ENCODE results near the gene TSSK2. TPM values are rescaled to one million over a fixed set of nuclear protein-coding genes. Genes with fewer than 3 reads are reported as not detected.

Gene TSSK2
- polyA plus RNA-seq, 1 experiment = not detected

- CTCF ChIA-PET = interaction anchor here (1.1 kb wide), 1 partner anchor 38 kb away, joined by 4 read pairs; no protein-coding TSS in a partner anchor
- Histone ChIP-seq H3K27ac (ENCODE audit: low read depth, low read length) (no peak overlapping the region), H3K27me3 (ENCODE audit: control insufficient read depth, insufficient read depth, low read length) (no peaks in the 10 kb centered on the region), H3K4me3 (ENCODE audit: low read depth, low read length) (no peak overlapping the region), H3K9me3 (ENCODE audit: control insufficient read depth, insufficient read depth, low read length) (no peaks in the 10 kb centered on the region)
- no peak for TF ChIP-seq CTCF (IDR thresholded peaks at IDR 0.05; ENCODE audit: low read depth, low read length)
- POLR2A ChIA-PET = no interaction called here
- DNase-seq (ENCODE audit: low read depth, low spot score) = no peak
Observed at GRCh38 chr22:19106886-19107729, 24.0 kb upstream of the TSSK2 start.

- DNase-seq (ENCODE audit: low read depth, low spot score) = no peak
- Histone ChIP-seq H3K27ac (ENCODE audit: low read depth, low read length) (no peak overlapping the region), H3K9me3 (ENCODE audit: control insufficient read depth, insufficient read depth, low read length) (no peaks in the 10 kb centered on the region), H3K4me3 (ENCODE audit: low read depth, low read length) (no peak overlapping the region), H3K27me3 (ENCODE audit: control insufficient read depth, insufficient read depth, low read length) (no peaks in the 10 kb centered on the region)
- POLR2A ChIA-PET = no interaction called here
- CTCF ChIA-PET = interaction anchor here (1.1 kb wide), 1 partner anchor 38 kb away, joined by 4 read pairs; no protein-coding TSS in a partner anchor
- TF ChIP-seq CTCF (IDR thresholded peaks at IDR 0.05; ENCODE audit: low read depth, low read length) = no peak
Observed at GRCh38 chr22:19107730-19108074, 23.4 kb upstream of the TSSK2 start.

GRCh38 chr22:19108807-19109197 is 22.3 kb upstream of the TSSK2 start:
- no peak for DNase-seq (ENCODE audit: low read depth, low spot score)
- no peaks in the 10 kb centered on the region for H3K9me3 ChIP-seq (ENCODE audit: control insufficient read depth, insufficient read depth, low read length)
- H3K27ac ChIP-seq (ENCODE audit: low read depth, low read length) = no peak overlapping the region
- ChIA-PET POLR2A (no interaction called here), CTCF (no interaction called here)
- H3K27me3 ChIP-seq (ENCODE audit: control insufficient read depth, insufficient read depth, low read length) = no peaks in the 10 kb centered on the region
- H3K4me3 ChIP-seq (ENCODE audit: low read depth, low read length) = no peak overlapping the region
- no peak for TF ChIP-seq CTCF (IDR thresholded peaks at IDR 0.05; ENCODE audit: low read depth, low read length)

- H3K27ac ChIP-seq (ENCODE audit: low read depth, low read length) = no peak overlapping the region
- no peaks in the 10 kb centered on the region for H3K27me3 ChIP-seq (ENCODE audit: control insufficient read depth, insufficient read depth, low read length)
- POLR2A ChIA-PET = no interaction called here
- no peaks in the 10 kb centered on the region for H3K9me3 ChIP-seq (ENCODE audit: control insufficient read depth, insufficient read depth, low read length)
- no peak for TF ChIP-seq CTCF (IDR thresholded peaks at IDR 0.05; ENCODE audit: low read depth, low read length)
- CTCF ChIA-PET = no interaction called here
- no peak for DNase-seq (ENCODE audit: low read depth, low spot score)
- no peak overlapping the region for H3K4me3 ChIP-seq (ENCODE audit: low read depth, low read length)
Observed at GRCh38 chr22:19109198-19110063, 21.7 kb upstream of the TSSK2 start.

GRCh38 chr22:19110064-19110458 is 21.0 kb upstream of the TSSK2 start:
- no peak overlapping the region for H3K4me3 ChIP-seq (ENCODE audit: low read depth, low read length)
- ChIA-PET POLR2A (no interaction called here), CTCF (no interaction called here)
- no peak for DNase-seq (ENCODE audit: low read depth, low spot score)
- TF ChIP-seq CTCF (IDR thresholded peaks at IDR 0.05; ENCODE audit: low read depth, low read length) = no peak
- no peaks in the 10 kb centered on the region for H3K9me3 ChIP-seq (ENCODE audit: control insufficient read depth, insufficient read depth, low read length)
- no peak overlapping the region for H3K27ac ChIP-seq (ENCODE audit: low read depth, low read length)
- H3K27me3 ChIP-seq (ENCODE audit: control insufficient read depth, insufficient read depth, low read length) = no peaks in the 10 kb centered on the region

All from AG04450 (cell line).